Keratinocyte (primary cell): ENCODE data around the gene TSC22D2. TPM values are rescaled to one million over a fixed set of nuclear protein-coding genes. Genes with fewer than 3 reads are reported as not detected.

Source experiments
- DNase-seq: peaks from one replicate; pipeline ENCODE4 v3.0.0-alpha.2; 2011; ENCODE audit warnings: low read depth, missing footprints, low spot score
- FAIRE-seq: peaks from 2 replicates; lab custom pipeline; 2011; peaks lifted over from hg19 to GRCh38; lab: Jason Lieb, UNC
- H2AFZ ChIP-seq: 2 replicates; pipeline ENCODE4 v1.6.0; 2012; ENCODE audit warnings: low read length, control low read depth, inconsistent platforms; ENCODE audit not compliant: control insufficient read depth
- H3K27ac ChIP-seq: 2 replicates; pipeline ENCODE4 v1.5.1; 2011; ENCODE audit warnings: low read length; ENCODE audit not compliant: control insufficient read depth, insufficient read depth
- H3K27me3 ChIP-seq: 3 replicates; pipeline ENCODE4 v1.6.0; 2011; ENCODE audit warnings: low read length; ENCODE audit not compliant: control insufficient read depth, insufficient read depth; ENCODE audit errors: extremely low read depth
- H3K36me3 ChIP-seq, 2 experiments: 2 replicates in 1 of 2; 3 replicates in 1 of 2; pipeline ENCODE4 v1.5.1; 2011; ENCODE audit warnings: low read length in 2 of 2, mild to moderate bottlenecking in 1 of 2; ENCODE audit not compliant: control insufficient read depth in 2 of 2, insufficient read depth in 2 of 2; ENCODE audit errors: extremely low read depth in 1 of 2
- H3K4me1 ChIP-seq: 3 replicates; pipeline ENCODE4 v1.5.1; 2011; ENCODE audit warnings: low read length; ENCODE audit not compliant: control insufficient read depth, insufficient read depth; ENCODE audit errors: extremely low read depth
- H3K4me2 ChIP-seq: 3 replicates; pipeline ENCODE4 v1.6.0; 2011; ENCODE audit warnings: low read depth, low read length; ENCODE audit not compliant: control insufficient read depth, insufficient read depth; ENCODE audit errors: extremely low read depth
- H3K4me3 ChIP-seq, 3 experiments: fragments of 200-600 bp in 1 of 3; sonication (generic) in 1 of 3; 2 replicates in 2 of 3; 3 replicates in 1 of 3; pipeline ENCODE4 v1.5.1; 2011 to 2016; ENCODE audit warnings: low read length in 3 of 3, mild to moderate bottlenecking in 3 of 3, control low read depth in 2 of 3, inconsistent platforms in 1 of 3, low read depth in 1 of 3, mixed read lengths in 1 of 3, mixed run types in 1 of 3, moderate library complexity in 1 of 3; ENCODE audit not compliant: control insufficient read depth in 2 of 3, insufficient read depth in 2 of 3; ENCODE audit errors: extremely low read depth in 1 of 3
- H3K79me2 ChIP-seq: 2 replicates; pipeline ENCODE4 v1.6.0; 2012; ENCODE audit warnings: low read length; ENCODE audit not compliant: control insufficient read depth, insufficient read depth
- H3K9ac ChIP-seq: 3 replicates; pipeline ENCODE4 v1.6.0; 2011; ENCODE audit warnings: low read length; ENCODE audit not compliant: control insufficient read depth, insufficient read depth; ENCODE audit errors: extremely low read depth
- H3K9me1 ChIP-seq: 3 replicates; pipeline ENCODE4 v1.6.0; 2011; ENCODE audit warnings: low read length; ENCODE audit not compliant: control insufficient read depth, insufficient read depth; ENCODE audit errors: extremely low read depth
- H3K9me3 ChIP-seq: 2 replicates; pipeline ENCODE4 v1.5.1; 2012; ENCODE audit warnings: low read depth, low read length; ENCODE audit not compliant: control insufficient read depth
- H4K20me1 ChIP-seq: 3 replicates; pipeline ENCODE4 v1.6.0; 2011; ENCODE audit warnings: low read length; ENCODE audit not compliant: control insufficient read depth, insufficient read depth; ENCODE audit errors: extremely low read depth
- CTCF ChIP-seq, 3 experiments: IDR thresholded peaks in 1 of 3; conservative IDR thresholded peaks in 1 of 3; optimal IDR thresholded peaks in 1 of 3; 2 replicates in 2 of 3; 3 replicates in 1 of 3; pipeline versions ENCODE3 to v1.5.1; 2011; ENCODE audit warnings: low read length in 3 of 3, mild to moderate bottlenecking in 3 of 3, moderate library complexity in 2 of 3, control low read depth in 1 of 3, inconsistent platforms in 1 of 3; ENCODE audit not compliant: insufficient read depth in 2 of 3; ENCODE audit errors: extremely low read depth in 1 of 3
- EZH2 ChIP-seq: IDR thresholded peaks from one replicate; pipeline ENCODE4 v1.6.1; 2012; ENCODE audit warnings: inconsistent platforms, mild to moderate bottlenecking, low read length, moderate library complexity
- dilution Hi-C: fragments of 300-500 bp; cut with MboI; formaldehyde crosslinking; loops from one replicate; pipeline ENCODE4 v1.7.0; 2020; ENCODE audit warnings: low sequenced_read_pairs; ENCODE audit not compliant: extremely low pct_ligation_motif_present
- polyA plus RNA-seq, 5 experiments: library from polyadenylated mRNA; depleted of rRNA in 3 of 5; stranded (reverse) in 3 of 5; stranded (forward) in 1 of 5; unstranded in 1 of 5; fragments of >200 nt; gene quantifications; 1 replicate in 1 of 5; 2 replicates in 3 of 5; 3 replicates in 1 of 5; pipeline versions ENCODE4 v1.2.1 to v1.2.3, GENCODE V29; 2011 to 2012; ENCODE audit warnings: missing spikeins in 2 of 5, low read depth in 1 of 5, low replicate concordance in 1 of 5

Gene TSC22D2
- polyA plus RNA-seq, 1 donor (not counting 4 experiments of a cell fraction or from before 2014, with no cell fraction given), result 22.3 TPM

DNA sequence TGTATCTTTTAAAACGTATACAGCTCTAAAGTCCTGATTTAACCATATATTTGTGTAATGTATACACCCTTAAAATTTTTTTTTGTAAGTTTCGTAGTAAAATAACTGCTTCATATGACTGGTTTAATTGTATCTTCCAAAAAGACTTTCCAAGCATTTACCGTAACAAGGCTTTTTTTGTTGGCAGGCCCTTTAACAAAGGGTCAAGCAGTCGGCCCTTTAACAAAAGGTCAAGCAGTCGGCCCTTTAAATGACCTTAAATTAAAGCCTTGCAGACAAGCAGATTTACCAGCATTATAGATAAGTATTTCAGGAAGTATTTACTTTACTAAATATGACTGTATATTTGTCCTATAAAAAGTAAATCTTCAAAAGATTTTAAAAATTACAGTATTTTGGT lies 28.1 kb downstream of the TSC22D2 start:
- FAIRE-seq, result no peak
- Histone ChIP-seq H3K9me3 (no peaks in the 10 kb centered on the region), H3K9ac (no peak overlapping the region), H3K36me3 (peaks cover 0 to 1% of the 10 kb centered on the region in 2 experiments), H3K79me2 (peaks cover 87% of the 10 kb centered on the region), H3K9me1 (no peaks in the 10 kb centered on the region), H3K4me2 (no peak overlapping the region), H3K4me1 (peaks cover 9% of the 10 kb centered on the region), H3K27me3 (no peaks in the 10 kb centered on the region), H3K4me3 (no peak overlapping the region), H3K27ac (no peak overlapping the region), H4K20me1 (peaks cover 4% of the 10 kb centered on the region), H2AFZ (no peak overlapping the region)
- dilution Hi-C loops, result no loop called here
- TF ChIP-seq CTCF (optimal IDR thresholded peaks at IDR 0.05 in 1 of 3, IDR thresholded peaks at IDR 0.05 in 1 of 3, conservative IDR thresholded peaks at IDR 0.05 in 1 of 3; ENCODE audit: extremely low read depth in 1 of 3, insufficient read depth in 2 of 3, low read length in 3 of 3) (no peak), EZH2 (no peak)
- DNase-seq, result no peak

DNA sequence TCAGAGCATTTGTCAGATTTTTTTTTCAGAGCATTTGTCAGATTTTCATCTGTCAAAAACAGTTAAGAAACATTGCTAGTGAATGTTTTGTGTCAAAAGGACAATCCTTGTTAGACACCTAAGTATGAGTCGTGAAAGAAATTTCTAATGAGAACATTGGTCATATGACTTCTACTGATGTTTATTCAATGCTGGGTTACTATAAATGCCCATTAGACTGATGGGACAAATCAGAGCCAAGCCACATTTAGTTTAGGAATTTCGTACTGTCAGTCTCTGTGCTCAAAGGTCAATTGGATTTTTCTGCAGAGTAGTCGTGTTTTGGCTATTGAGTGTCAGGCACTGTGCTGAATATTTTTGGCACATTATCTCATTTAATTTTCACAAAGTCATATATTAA lies 31.6 kb downstream of the TSC22D2 start:
- H3K9ac ChIP-seq, result no peak overlapping the region
- H3K27ac ChIP-seq, result peak overlapping the region; percentile 4
- no peak for TF ChIP-seq CTCF (optimal IDR thresholded peaks at IDR 0.05 in 1 of 3, IDR thresholded peaks at IDR 0.05 in 1 of 3, conservative IDR thresholded peaks at IDR 0.05 in 1 of 3; ENCODE audit: extremely low read depth in 1 of 3, insufficient read depth in 2 of 3, low read length in 3 of 3)
- TF ChIP-seq EZH2, result no peak
- peaks cover 0 to 11% of the 10 kb centered on the region in 2 experiments for H3K36me3 ChIP-seq
- no peaks in the 10 kb centered on the region for H3K27me3 ChIP-seq
- H3K4me2 ChIP-seq, result no peak overlapping the region
- no peaks in the 10 kb centered on the region for H3K9me3 ChIP-seq
- H3K9me1 ChIP-seq, result no peaks in the 10 kb centered on the region
- no peak overlapping the region for H3K4me3 ChIP-seq
- H4K20me1 ChIP-seq, result peaks cover 6% of the 10 kb centered on the region
- FAIRE-seq (no peak), DNase-seq (no peak)
- peaks cover 80% of the 10 kb centered on the region for H3K79me2 ChIP-seq
- H3K4me1 ChIP-seq, result peaks cover 30% of the 10 kb centered on the region
- dilution Hi-C loops, result no loop called here
- no peak overlapping the region for H2AFZ ChIP-seq
